Lower lobe of right lung (tissue), 2 donors: ENCODE data around the gene PKMYT1. TPM values are rescaled to one million over a fixed set of nuclear protein-coding genes. Genes with fewer than 3 reads are reported as not detected.

Experiments
- ATAC-seq, 2 donors: fragments of 200-7000 bp; cut with Tn5 transposase; one replicate each; pipeline ENCODE4 v1.9.1; 2020 to 2022; ENCODE audit warnings: mild to moderate bottlenecking in 2 of 2, moderate library complexity in 2 of 2
- DNase-seq: peaks from one replicate; pipeline ENCODE4 v3.0.0-alpha.2; 2020
- H3K27ac ChIP-seq: fragments of 200-600 bp; one replicate; pipeline ENCODE4 v1.8.0; 2022
- H3K27me3 ChIP-seq: fragments of 200-600 bp; one replicate; pipeline ENCODE4 v1.8.0; 2022; ENCODE audit warnings: low read depth
- H3K36me3 ChIP-seq: fragments of 200-600 bp; one replicate; pipeline ENCODE4 v1.8.0; 2022; ENCODE audit warnings: mild to moderate bottlenecking
- H3K4me1 ChIP-seq: fragments of 200-600 bp; one replicate; pipeline ENCODE4 v1.8.0; 2022
- H3K4me3 ChIP-seq: fragments of 200-600 bp; one replicate; pipeline ENCODE4 v1.8.0; 2022; ENCODE audit warnings: mild to moderate bottlenecking
- H3K9me3 ChIP-seq: fragments of 200-600 bp; one replicate; pipeline ENCODE4 v1.8.0; 2022
- intact Hi-C: fragments of 100-400 bp; cut with DNase I; formaldehyde crosslinking; loops from one replicate; pipeline ENCODE4 v1.11.0; 2022
- total RNA-seq: library from RNA; stranded (reverse); fragmentation: NEBNext Ultra II Directional; extraction: Animal tissue kit (Norgen Biotek cat#: 25700); gene quantifications from one replicate; pipeline ENCODE4 v1.2.1, GENCODE V29; 2021
- TF ChIP-seq, protein P1 (sequence below): fragments of 200-600 bp; IDR thresholded peaks from one replicate; pipeline ENCODE4 v1.8.0; 2022; ENCODE audit warnings: antibody characterized with exemption, mild to moderate bottlenecking
- donor health status: DM: no; HTN: yes; CAD: no; lungs with severe emphysema.

PKMYT1 gene
- total RNA-seq, 1 donor from 2014 or later: 4.0 TPM

DNA sequence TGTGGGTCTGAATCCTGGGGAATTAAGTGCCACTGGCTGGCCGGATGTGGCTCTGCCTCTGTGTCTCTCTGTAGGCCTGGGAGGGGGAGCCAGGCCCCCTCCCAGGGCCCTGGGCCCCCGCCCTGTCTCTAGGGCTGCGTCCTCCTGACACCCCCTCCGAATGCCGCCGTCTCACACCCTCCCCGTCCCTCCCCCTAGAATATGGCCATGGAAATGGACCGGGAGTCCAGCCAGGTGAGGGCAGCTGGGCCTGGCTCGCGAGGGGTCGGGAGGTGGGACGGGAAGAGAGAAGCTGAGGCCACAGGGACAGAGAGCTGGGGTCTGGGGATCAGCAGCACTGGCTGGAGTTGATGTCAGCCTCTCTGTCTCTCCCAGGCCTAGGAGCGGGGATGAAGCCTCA lies 16.1 kb upstream of the PKMYT1 start:
- TF ChIP-seq, protein P1, sequence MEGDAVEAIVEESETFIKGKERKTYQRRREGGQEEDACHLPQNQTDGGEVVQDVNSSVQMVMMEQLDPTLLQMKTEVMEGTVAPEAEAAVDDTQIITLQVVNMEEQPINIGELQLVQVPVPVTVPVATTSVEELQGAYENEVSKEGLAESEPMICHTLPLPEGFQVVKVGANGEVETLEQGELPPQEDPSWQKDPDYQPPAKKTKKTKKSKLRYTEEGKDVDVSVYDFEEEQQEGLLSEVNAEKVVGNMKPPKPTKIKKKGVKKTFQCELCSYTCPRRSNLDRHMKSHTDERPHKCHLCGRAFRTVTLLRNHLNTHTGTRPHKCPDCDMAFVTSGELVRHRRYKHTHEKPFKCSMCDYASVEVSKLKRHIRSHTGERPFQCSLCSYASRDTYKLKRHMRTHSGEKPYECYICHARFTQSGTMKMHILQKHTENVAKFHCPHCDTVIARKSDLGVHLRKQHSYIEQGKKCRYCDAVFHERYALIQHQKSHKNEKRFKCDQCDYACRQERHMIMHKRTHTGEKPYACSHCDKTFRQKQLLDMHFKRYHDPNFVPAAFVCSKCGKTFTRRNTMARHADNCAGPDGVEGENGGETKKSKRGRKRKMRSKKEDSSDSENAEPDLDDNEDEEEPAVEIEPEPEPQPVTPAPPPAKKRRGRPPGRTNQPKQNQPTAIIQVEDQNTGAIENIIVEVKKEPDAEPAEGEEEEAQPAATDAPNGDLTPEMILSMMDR: no peak
- Histone ChIP-seq H3K27me3 (no peaks in the 10 kb centered on the region), H3K9me3 (no peaks in the 10 kb centered on the region), H3K36me3 (no peaks in the 10 kb centered on the region), H3K4me1 (no peaks in the 10 kb centered on the region), H3K4me3 (no peak overlapping the region), H3K27ac (no peak overlapping the region)
- DNase-seq: no peak
- no peak for ATAC-seq
- intact Hi-C loops: no loop called here

DNA sequence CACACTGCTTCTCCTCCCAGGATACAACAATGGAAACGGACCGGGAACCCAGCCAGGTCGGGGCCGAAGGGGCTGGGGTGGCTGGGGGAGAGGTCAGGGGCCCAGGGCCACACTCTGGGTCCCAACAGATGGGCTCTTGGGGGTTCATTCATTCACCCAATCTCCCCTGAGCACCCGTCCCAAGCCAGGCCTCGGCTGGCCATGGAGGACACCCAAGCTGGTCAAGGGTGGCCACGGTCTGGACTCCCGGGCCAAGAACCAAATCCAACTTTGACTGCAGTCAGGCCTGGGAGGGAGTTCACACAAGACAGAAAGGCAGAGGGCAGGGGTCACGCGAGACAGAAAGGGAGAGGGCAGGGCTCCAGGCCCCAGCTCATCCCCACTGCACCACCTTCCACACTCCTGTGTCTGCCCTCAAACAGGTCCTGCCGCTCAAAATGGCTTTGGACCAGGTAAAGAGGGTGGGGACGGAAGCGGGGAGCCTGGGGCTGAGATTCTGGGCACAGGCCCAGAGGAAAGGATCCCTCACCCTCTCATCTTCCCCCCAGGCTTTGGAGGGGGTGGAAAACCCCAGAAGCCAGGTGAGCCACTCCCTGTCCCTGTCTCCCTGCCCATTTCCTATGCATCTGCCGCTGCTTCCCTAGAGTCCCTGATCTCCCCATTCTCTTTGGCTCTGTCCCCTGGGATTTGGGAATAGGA lies 12.3 kb upstream of the PKMYT1 start:
- ATAC-seq (no peak), DNase-seq (no peak)
- Histone ChIP-seq H3K36me3 (no peaks in the 10 kb centered on the region), H3K27me3 (peaks cover 4% of the 10 kb centered on the region), H3K9me3 (no peaks in the 10 kb centered on the region), H3K4me1 (no peaks in the 10 kb centered on the region), H3K4me3 (no peak overlapping the region), H3K27ac (no peak overlapping the region)
- TF ChIP-seq, protein P1: no peak
- intact Hi-C loops: no loop called here

DNA sequence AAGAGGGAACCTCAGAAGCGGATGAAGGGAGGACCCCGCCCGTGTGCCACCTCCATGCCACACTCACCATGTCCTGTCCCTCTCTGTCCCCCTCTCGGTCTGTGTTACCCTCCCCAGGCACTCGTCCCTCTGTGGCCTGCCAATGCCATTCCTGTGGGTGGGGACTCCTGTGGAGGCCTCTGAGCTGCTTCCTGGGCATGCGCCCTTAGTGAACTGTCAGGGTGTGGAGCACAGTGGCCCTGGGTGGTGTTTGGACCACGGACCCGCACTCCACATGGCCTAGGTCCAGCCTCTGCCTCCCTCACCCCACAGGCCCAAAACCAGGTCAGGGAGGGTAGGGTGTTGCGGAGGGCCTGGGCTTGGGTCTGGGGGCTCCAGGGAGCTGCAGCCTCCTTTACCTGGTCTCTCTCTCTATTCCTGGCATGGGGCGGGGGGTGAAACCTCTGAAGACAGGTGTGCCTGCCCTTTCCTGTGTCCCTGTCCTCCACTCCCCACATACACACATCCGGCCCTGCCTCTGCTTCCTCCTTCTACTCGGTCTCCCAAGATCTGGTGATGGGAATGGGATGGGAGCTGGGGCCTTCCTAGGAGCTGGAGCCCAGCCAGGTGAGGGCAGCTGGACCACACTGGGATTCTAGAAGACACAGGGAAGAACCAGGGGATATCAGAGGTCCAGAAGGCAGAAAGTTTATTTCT lies 11.5 kb upstream of the PKMYT1 start:
- no peak for ATAC-seq
- H3K9me3 ChIP-seq: no peaks in the 10 kb centered on the region
- no peak overlapping the region for H3K27ac ChIP-seq
- H3K4me1 ChIP-seq: no peaks in the 10 kb centered on the region
- intact Hi-C loops: no loop called here
- H3K27me3 ChIP-seq: peaks cover 9% of the 10 kb centered on the region
- no peaks in the 10 kb centered on the region for H3K36me3 ChIP-seq
- no peak for DNase-seq
- H3K4me3 ChIP-seq: no peak overlapping the region
- TF ChIP-seq, protein P1: no peak

DNA sequence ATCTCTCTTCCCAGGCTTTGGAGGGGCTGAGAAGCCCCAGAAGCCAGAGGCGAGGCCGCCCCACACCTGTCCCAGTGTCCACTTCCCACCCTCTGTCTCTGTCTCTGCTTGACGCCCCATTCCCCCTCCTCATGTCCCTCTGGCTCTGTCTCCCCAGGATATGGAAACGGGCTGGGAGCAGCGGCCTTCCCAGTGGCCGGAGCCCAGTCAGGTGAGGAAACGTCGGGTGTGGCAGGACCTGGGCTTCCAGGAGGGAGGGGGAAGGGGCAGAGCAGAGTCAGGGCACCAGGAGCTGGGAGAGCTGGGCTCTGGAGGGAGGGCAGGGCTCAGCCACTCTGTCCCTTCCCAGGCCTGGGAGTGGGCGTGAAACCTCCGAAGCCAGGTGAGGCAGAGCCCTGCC lies 10.6 kb upstream of the PKMYT1 start:
- intact Hi-C loops: no loop called here
- no peaks in the 10 kb centered on the region for H3K9me3 ChIP-seq
- TF ChIP-seq, protein P1: no peak
- H3K4me1 ChIP-seq: no peaks in the 10 kb centered on the region
- no peak overlapping the region for H3K27ac ChIP-seq
- no peaks in the 10 kb centered on the region for H3K36me3 ChIP-seq
- H3K4me3 ChIP-seq: no peak overlapping the region
- DNase-seq: no peak
- peaks cover 9% of the 10 kb centered on the region for H3K27me3 ChIP-seq
- ATAC-seq: no peak

- H3K27me3 ChIP-seq: peaks cover 9% of the 10 kb centered on the region
- ATAC-seq: no peak
- no peak for DNase-seq
- H3K27ac ChIP-seq: no peak overlapping the region
- TF ChIP-seq, protein P1: no peak
- intact Hi-C loops: no loop called here
- no peaks in the 10 kb centered on the region for H3K9me3 ChIP-seq
- peaks cover 6% of the 10 kb centered on the region for H3K4me1 ChIP-seq
- H3K4me3 ChIP-seq: no peak overlapping the region
- no peaks in the 10 kb centered on the region for H3K36me3 ChIP-seq
These were observed 8.4 kb upstream of the PKMYT1 start for GRCh38 chr16:2988590-2989099.
